GM21717 (cell line): Measurements from ENCODE around the gene KLHL2.
"Not testable (repeated sequence)": the region's sequence is repeated elsewhere in the genome, so short reads cannot be mapped to it uniquely, and the experiment has no call there.

Experiments
- ATAC-seq: cut with Tn5 transposase; IDR thresholded peaks from one replicate; pipeline ENCODE4 v1.9.1; 2021; ENCODE audit warnings: mild to moderate bottlenecking, moderate library complexity; ENCODE audit not compliant: unreplicated experiment

The KLHL2 gene, protein sequence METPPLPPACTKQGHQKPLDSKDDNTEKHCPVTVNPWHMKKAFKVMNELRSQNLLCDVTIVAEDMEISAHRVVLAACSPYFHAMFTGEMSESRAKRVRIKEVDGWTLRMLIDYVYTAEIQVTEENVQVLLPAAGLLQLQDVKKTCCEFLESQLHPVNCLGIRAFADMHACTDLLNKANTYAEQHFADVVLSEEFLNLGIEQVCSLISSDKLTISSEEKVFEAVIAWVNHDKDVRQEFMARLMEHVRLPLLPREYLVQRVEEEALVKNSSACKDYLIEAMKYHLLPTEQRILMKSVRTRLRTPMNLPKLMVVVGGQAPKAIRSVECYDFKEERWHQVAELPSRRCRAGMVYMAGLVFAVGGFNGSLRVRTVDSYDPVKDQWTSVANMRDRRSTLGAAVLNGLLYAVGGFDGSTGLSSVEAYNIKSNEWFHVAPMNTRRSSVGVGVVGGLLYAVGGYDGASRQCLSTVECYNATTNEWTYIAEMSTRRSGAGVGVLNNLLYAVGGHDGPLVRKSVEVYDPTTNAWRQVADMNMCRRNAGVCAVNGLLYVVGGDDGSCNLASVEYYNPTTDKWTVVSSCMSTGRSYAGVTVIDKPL

DNA sequence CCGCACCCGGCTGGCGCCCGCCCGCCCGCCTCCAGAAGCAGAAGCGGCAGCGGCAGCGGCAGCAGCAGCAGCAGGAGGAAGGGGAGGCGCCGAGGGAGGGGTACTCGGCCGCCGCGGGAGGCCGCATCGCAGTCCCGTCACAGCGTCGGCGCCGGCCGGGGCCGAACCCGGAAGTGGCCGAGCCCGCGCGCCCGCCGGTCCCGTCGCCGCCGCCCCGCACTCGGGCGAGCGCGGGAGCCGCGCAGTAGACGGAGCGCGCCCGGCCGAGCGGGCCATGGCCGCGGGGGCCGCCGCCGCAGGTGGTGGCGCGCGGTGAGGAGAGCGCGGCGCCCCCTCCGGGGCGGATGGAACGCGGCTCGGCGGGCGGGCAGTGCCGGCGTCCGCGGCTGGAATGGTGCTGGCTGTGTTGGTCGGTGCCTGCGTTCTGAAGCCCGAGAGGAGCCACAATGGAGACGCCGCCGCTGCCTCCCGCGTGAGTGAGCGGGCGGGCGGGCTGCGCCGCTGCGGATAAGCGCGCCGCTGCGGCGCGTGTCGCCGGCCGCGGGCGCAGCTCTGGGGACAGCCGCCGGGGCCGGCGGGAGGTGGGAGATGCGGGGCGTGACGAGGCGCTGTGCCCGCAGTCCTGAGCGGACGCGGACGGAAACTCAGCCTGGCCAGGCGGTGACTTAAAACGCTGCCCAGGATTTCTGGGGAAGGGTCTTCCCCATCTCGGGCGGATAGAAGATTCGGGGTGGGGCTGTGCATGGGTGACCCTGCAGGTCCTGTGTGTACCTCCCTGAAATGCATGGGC is at the start of gene KLHL2:
TSS of gene KLHL2 (plus strand) at position 131 of the 790 bp plus-strand sequence. CDS start at position 447, 316 bp downstream.
- ATAC-seq, result peak; percentile 95

DNA sequence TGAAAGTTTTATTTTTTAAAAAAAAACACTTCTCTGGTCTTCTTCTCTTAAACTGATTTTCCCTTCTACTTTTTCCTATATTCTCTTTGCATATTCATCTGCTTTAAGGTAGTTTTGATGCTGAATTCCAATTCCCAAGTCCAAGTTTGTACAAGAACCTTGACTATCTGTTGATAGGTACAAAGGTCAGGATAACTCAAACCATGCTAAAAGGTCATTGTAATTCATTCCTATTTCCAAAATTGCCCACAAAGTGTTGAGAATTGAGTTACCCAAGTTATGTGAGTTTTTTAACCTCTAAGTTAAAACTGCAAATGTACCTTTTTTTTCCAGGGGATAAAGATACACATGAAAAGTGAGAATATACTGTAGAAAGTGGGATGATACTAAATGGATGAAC is 48.6 kb upstream of the KLHL2 start:
- no peak for ATAC-seq

DNA sequence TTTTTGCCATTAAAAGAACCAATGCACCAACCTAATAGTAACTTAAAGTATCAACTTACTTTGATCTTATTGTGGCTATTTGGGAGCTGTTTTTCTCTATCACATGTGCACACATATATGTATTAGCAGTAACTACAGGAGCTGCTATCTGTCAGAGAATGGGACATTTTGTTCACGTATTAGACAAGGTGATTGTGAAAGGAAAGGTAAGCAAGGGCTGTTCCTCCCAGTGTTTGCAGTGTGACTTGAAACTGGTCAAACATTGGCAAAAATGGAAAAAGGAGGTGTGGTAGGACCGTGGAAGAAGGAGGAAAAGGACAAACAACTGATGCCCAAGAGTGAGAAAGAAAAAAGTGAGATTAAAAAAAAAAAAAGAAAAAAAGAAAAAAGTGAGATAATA is 43.1 kb upstream of the KLHL2 start:
- no peak for ATAC-seq

DNA sequence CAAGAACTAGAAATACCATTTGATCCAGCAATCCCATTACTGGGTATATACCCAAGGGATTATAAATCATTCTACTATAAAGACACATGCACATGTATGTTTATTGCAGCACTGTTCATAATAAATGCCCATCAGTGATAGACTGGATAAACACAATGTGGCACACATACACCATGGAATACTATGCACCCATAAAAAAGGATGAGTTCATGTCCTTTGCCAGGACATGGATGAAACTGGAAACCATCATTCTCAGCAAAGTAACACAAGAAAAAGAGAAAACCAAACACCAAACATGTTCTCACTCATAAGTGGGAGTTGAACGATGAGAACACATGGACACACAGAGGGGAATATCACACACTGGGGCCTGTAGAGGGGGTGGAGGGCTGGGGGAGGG is 40.5 kb upstream of the KLHL2 start:
- ATAC-seq, result not testable (repeated sequence)

DNA sequence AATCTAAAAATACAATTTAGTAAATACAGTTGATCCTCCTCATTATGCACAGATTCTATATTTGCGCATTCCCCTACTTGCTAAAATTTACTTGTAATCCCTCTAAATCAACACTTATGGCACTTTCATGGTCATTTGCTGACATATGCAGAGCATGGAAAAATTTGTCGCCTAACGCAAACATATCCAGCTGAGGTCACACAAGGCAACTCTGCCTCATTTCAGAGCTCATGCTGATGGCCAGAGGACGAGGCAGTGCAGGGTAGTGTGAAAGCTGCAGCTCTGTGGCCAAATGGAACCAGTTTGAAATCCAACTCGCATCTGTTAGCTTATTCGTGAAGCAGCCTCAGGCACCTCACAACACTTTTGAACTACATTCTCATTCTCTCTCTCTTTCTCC is 39.7 kb upstream of the KLHL2 start:
- no peak for ATAC-seq

DNA sequence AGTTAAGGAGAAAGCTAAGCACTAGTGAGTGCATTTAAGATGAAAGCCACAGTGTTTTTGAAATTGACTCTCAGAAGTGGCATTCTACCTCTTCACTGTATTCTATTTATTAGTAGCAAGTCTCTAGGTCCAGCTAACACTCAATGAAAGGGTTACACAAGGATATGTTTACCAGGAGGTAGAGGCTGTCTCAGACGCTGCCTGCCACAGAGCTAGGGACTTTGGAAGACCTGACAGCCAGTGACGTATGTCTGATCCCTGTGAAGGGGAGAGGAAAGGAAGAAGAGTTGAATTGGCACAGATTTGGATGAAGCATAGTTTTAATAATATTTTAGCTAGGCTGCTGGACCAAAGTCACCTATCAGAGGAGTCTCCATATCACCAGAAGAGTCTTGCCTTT is 36.5 kb upstream of the KLHL2 start:
- no peak for ATAC-seq

DNA sequence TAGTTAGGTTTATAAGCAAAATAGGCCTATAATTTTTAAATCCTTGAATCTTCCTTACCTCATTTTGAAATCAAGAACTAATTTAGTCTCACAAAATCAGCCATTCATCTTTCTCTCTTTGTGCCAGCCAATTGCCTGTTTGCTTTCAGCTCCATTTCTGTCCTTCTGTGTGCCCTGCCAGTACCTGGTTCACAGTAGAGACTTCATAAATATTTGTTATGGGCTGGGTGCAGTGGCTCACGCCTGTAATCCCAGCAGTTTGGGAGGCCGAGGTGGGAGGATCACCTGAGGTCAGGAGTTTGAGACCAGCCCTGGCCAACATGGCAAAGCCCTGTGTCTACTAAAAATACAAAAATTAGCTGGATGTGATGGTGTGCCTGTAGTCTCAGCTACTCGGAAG is 31.9 kb upstream of the KLHL2 start:
- ATAC-seq, result not testable (repeated sequence)

DNA sequence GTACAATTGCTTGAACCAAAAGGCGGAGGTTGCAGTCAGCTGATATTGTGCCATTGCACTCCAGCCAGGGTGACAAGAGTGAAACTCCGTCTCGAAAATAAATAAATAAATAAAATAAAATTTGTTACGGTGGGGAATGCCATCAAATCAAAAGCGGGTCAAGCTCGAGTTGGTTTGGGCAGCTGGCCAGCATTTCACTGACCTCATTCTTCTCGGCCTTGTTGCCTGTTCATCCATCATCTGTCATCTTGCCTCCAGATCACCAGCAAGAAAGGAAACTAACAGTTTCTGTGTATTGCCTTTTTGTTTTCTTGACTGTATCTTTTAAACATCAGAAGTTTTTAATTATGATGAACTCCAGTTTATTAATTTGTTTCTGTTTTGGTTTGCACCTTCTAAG is 31.5 kb upstream of the KLHL2 start:
- no peak for ATAC-seq

DNA sequence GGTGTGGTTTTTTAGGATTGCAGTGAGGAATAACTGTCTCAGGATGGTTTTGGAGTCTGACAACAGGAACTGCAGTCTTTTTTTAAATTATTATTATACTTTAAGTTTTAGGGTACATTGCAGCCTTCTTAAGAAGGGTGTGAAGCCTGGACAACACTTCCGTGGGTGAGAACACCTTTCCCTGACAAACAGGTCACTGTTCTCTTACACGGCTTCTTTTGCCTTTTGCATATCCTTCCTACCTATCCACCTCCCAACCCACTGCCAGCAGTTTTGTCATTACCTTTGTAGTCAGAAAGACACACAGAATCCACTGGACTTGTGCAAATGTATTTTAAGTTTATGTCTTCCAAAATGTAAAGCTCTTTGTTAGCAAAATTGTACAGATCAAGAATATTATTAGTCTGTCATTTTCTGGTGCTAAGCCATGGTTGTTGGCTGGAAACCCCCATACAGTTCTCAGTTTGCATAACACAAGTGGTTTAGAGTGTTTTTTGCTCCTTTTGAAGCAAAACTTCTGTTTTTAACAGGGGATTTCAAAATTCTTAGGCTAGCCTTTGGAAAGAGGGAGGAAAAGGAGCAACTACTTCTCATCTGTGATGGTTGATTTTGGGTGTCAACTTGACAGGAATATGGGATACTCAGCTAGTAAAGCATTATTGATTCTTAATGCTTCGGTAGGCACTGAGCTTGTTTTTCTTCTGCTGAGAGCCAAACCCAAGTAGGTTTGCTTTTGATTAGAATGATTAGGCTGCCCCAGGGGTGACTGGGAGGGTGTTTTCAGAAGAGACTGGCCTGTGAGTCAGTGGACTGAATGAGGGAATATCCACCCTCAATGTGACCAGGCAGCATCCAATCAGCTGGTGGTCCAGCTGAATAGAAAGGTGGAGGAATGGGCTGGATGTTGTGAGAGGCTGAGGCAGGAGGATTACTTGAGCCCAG is 29.4 kb upstream of the KLHL2 start:
- peak; percentile 81 for ATAC-seq

DNA sequence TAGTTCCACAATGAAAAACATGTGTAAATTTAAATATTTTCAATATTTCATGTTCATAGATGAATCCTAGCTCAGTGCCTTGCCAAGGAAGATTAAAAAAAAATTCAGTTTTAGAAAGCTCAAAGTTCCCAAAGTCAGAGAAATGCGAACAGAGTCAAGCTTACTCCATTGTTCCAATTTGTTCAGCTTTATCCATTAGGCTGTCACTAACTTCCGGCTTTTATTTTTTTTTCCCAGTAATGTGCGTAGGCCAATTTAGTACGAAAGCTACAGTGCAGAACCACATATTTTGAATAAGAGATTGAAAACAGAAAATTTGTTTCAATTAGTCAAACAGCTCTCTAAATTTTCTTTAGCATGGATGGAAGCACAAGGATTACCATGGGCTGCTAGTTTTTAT is 23.1 kb upstream of the KLHL2 start:
- ATAC-seq, result no peak

DNA sequence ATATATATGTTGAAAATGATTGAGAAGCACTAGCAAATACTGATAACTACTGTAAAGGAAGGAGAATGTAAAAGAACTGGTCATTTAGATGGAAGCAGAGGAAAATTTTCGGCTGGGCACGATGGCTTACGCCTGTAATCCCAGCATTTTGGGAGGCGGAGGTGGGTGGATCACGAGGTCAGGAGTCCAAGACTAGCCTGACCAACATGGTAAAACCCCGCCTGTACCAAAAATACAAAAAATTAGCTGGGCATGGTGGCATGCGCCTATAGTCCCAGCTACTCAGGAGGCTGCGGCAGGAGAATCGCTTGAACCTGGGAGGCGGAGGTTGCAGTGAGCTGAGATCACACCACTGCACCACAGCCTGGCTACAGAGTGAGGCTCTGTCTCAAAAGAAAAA is 22.4 kb upstream of the KLHL2 start:
- ATAC-seq, result not testable (repeated sequence)

DNA sequence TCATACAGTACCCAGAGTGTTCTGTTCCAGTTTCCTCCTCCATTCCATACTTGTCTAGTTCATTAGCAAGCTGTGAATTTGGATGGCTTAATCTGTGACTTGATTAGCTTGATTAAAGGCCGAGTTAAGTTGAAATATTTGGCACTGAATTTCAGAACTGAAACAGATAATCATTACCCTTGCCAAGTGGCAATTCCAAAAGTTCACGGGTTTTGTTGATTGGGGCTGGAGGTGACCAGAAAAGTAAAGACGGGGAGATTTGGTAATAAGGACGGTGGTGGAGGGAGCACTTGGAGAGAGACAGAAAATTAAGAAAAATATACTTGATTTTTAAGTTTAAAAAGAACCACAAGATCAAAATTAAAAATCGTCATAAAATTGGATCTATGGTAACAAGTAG is 21.9 kb upstream of the KLHL2 start:
- no peak for ATAC-seq

DNA sequence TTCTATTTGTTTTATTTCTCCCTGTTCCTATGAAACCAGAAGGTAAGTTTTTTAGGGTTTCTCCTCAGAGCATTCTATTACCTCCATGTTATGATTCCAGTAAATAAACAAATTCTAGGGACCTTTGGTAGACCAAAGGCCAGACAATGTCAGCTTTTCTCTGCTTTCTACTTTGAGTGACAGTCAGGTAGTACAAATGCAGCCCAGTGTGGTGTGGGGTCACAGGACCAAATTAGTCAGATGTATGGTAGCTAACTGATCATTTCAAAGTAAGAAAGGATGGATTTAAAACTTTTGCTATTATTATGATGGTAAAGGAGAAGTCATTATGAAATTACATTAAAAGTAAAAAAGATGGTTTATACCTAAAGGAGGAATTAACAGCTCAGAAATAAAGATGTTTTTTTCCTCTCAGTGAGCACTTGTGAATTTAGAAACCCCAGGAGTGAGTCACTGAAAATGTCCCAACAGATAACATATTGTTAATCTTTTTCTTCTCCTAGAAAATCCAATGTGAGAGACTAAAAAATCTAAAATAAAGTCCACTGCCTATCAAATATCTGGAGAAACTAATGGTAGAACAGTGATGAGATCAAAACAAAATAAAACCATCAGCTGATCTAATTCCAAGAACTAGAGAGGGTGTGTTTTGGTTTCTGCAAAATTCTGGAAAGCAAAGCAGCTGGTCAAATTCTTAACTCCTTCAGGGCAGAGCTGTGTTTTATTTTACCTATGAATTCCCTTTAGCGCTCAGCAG is 16.6 kb upstream of the KLHL2 start:
- no peak for ATAC-seq

DNA sequence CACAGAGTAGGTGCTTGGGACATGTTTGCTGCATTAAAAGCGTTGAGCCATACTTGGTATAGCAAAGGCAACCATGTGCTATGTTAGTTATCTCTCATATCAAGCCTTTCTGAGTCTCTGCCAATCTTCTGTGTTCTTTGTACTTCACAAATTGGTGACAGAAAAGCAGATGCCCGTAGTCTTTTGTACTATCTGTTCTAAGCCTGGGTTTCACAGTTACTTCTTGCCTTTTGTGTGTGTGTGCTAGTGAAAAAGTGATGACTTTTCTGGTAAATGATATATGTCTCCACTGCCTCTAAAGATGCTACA is 16.1 kb upstream of the KLHL2 start:
- ATAC-seq, result no peak

DNA sequence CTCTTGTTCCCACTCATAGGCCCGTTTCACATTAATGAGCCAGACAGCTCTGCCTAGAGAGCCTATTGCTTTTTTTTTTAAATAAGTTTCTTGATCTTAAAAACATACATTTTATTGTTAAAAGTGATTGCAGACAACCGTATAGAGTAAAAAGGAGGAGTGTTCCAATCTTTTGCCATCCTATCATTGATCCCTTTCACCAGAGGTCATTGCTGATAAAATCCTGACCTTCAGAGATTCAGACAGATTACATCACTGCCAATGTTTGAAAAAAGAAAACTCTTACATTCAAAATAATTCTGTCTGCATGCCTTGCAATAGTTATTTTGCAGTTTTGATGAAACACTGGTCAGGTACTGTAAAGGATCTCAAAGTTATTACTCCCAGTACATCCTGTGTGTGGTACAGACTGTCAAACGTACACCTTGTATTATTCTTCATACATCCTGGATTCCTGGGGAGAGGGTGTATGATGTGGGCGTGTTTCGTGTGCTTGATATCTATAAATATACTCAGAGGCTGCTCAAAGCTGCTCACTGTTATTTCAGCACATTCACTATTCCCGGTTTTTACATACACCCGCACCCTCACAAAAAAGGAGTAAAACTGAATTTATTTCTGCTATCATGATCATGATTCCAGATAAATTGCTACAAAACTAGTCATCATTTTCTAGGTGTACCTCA is 15.4 kb upstream of the KLHL2 start:
- ATAC-seq, result no peak

DNA sequence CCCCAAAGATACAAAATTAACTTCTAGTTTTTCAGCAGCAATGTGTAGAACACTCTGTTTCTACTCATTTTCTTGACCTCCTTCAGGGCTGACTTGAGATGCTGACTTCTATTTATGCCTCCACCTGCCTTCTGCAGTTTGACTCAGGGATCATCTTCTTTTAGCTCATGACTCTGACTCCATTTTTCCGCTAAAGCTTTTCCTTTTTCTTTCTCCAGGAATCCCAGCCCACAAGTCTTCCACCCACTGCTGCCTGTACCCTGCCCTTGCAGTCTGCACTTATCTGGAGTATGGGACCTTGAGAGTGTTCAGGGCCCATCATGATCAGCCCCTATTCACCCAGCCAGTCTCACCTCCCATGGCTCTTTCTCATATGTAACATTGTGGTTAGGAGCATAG is 14.9 kb upstream of the KLHL2 start:
- ATAC-seq, result no peak

DNA sequence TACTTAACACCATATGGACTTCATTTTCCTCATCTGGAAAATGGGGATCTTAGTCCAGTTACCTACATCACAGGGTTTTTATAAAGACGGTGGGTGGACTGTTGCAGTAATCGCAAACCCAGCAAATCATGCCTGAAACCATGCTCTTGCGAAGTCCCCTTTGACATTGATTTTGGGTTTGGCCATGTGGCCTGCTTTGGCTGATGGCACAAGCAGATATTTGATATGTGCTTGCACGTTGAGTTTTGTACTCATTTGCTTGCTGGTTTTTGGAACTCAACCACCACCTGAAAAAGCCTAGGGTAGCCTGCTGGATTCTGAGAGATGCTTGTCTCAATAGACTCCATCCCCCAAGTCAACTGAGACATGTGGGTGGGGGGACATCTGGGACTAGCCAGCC is 14.4 kb upstream of the KLHL2 start:
- ATAC-seq, result no peak

DNA sequence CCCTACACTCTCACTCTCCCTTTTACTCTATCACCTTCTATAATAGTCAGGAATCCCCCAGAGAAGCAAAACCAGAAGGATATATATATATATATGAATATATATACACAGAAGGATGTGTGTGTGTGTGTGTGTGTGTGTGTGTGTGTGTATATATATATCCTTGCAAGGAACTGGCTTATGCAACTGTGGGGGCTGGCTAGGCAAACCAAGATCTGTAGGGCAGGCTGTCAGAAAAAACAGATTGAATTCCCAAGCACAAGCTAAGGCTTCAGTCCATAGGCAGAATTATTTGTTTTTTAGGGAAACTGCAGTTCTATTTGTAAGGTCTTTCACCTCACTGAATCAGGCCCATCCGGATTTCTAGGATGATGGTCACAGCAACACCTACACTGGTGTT is 13.0 kb upstream of the KLHL2 start:
- ATAC-seq, result no peak

DNA sequence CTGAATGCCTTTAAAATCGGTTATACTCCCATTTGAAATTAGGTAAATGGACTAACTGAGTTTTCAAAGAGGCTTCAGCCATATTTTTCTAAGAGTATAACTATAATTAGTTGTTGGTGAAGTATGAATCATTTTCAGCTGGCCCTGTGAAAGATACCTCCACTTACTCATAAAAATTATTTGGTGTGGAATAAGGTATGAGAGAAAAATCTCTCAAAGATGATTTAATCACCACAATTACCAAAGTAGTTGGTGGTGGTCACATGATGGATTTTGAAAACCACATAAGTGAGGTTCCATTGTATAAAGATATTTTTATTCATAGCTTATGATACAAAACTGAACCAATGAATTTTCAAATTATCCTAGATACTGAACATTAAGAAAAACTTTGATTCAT is 9.0 kb upstream of the KLHL2 start:
- no peak for ATAC-seq

DNA sequence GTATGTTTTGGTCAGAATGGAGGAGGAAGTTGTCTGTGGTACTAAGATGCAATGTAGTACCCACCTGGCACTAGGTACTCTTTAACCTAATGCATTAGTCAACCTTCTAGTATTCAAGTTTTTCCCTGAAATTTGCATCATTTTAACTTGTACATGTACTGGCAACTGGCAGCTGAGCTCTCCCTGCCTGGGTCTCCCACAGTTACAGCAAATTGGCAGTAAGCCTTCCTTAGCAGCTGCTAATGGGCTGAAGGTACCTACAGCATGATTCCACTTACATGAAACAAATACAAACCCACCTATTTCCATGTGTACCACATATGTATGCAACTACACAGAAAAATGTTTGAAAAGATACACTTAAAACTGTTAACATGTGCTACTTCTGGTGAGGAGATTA is 8.1 kb upstream of the KLHL2 start:
- no peak for ATAC-seq
